SK-N-SH (cell line): Measurements from ENCODE around the gene SYT6. TPM values are rescaled to one million over a fixed set of nuclear protein-coding genes. Genes with fewer than 3 reads are reported as not detected.

Experiments
- CTCF ChIA-PET: fragments of 300-600, 350-600 bp; formaldehyde crosslinking; extraction: SDS; loops from one replicate; lab custom pipeline; 2021; lab: Yijun Ruan, JAX
- POLR2A ChIA-PET: fragments of 350-600 bp; sonication (Branson Sonifier 250); formaldehyde crosslinking; extraction: SDS; loops from one replicate; lab custom pipeline; 2020; ENCODE audit warnings: antibody characterized with exemption, inconsistent platforms; lab: Yijun Ruan, JAX
- DNase-seq: peaks from one replicate; pipeline ENCODE4 v3.0.0; 2012
- H2AFZ ChIP-seq: fragments of 200-600 bp; sonication (generic); 2 replicates; pipeline ENCODE4 v1.8.1; 2016; ENCODE audit warnings: antibody characterized with exemption, mild to moderate bottlenecking, low read depth
- H3F3A ChIP-seq: fragments of 200-600 bp; sonication (generic); replicated peaks from 2 replicates; pipeline ENCODE3; 2016; ENCODE audit warnings: antibody characterized with exemption, mild to moderate bottlenecking; ENCODE audit not compliant: insufficient read depth
- H3K27ac ChIP-seq, 2 experiments: fragments of 200-500 bp in 1 of 2; fragments of 200-600 bp in 1 of 2; sonication (Bioruptor generic) in 1 of 2; sonication (generic), shearing (Covaris generic) in 1 of 2; 2 replicates each; pipeline versions ENCODE4 v1.5.1 to v1.6.1; 2014 to 2016; ENCODE audit warnings: low read depth in 2 of 2, inconsistent platforms in 1 of 2, low read length in 1 of 2, mild to moderate bottlenecking in 1 of 2, mixed read lengths in 1 of 2
- H3K27me3 ChIP-seq: fragments of 200-600 bp; sonication (generic), shearing (Covaris generic); 2 replicates; pipeline ENCODE4 v1.6.1; 2016; ENCODE audit warnings: mixed run types; ENCODE audit not compliant: insufficient read depth
- H3K36me3 ChIP-seq, 2 experiments: fragments of 200-500 bp in 1 of 2; fragments of 200-600 bp in 1 of 2; sonication (Bioruptor generic) in 1 of 2; sonication (generic) in 1 of 2; replicated peaks in 1 of 2; 2 replicates each; pipeline versions ENCODE3 to v1.5.1; 2014 to 2016; ENCODE audit warnings: low read length in 1 of 2, mild to moderate bottlenecking in 1 of 2; ENCODE audit not compliant: insufficient read depth in 2 of 2, control insufficient read depth in 1 of 2
- H3K4me1 ChIP-seq, 2 experiments: fragments of 200-500 bp in 1 of 2; fragments of 200-600 bp in 1 of 2; sonication (Bioruptor generic) in 1 of 2; sonication (generic), shearing (Covaris generic) in 1 of 2; 2 replicates each; pipeline versions ENCODE4 v1.5.1 to v1.6.1; 2014 to 2016; ENCODE audit warnings: low read depth in 1 of 2, low read length in 1 of 2, mixed run types in 1 of 2; ENCODE audit not compliant: insufficient read depth in 2 of 2, control insufficient read depth in 1 of 2
- H3K4me2 ChIP-seq: fragments of 200-600 bp; sonication (generic), shearing (Covaris generic); 2 replicates; pipeline ENCODE4 v1.6.1; 2017; ENCODE audit warnings: mixed run types
- H3K4me3 ChIP-seq, 2 experiments: fragments of 200-500 bp in 1 of 2; fragments of 200-600 bp in 1 of 2; sonication (Bioruptor generic) in 1 of 2; sonication (generic), shearing (Covaris generic) in 1 of 2; 2 replicates each; pipeline versions ENCODE4 v1.5.1 to v1.8.1; 2014 to 2016; ENCODE audit warnings: low read depth in 2 of 2, inconsistent platforms in 1 of 2, low read length in 1 of 2, mild to moderate bottlenecking in 1 of 2, mixed read lengths in 1 of 2, moderate library complexity in 1 of 2
- H3K79me2 ChIP-seq: fragments of 200-600 bp; sonication (generic); 2 replicates; pipeline ENCODE4 v1.8.1; 2017; ENCODE audit warnings: mild to moderate bottlenecking; ENCODE audit not compliant: insufficient read depth
- H3K9ac ChIP-seq: fragments of 200-600 bp; sonication (generic); 2 replicates; pipeline ENCODE4 v1.6.1; 2017; ENCODE audit warnings: mixed run types
- H3K9me2 ChIP-seq: fragments of 200-600 bp; sonication (generic); 2 replicates; pipeline ENCODE4 v1.6.1; 2017; ENCODE audit warnings: mixed run types
- H3K9me3 ChIP-seq: fragments of 200-600 bp; sonication (generic); 2 replicates; pipeline ENCODE4 v1.6.1; 2017; ENCODE audit warnings: mixed run types, mild to moderate bottlenecking, moderate library complexity
- H4K20me1 ChIP-seq: fragments of 200-600 bp; sonication (generic); 2 replicates; pipeline ENCODE4 v1.6.1; 2017; ENCODE audit warnings: mild to moderate bottlenecking, mixed run types; ENCODE audit not compliant: insufficient read depth
- CHD2 ChIP-seq: fragments of 150-350 bp; IDR thresholded peaks from 2 replicates; pipeline ENCODE4 v1.6.1; 2018; ENCODE audit warnings: low read length; ENCODE audit not compliant: partially characterized antibody
- ELF1 ChIP-seq: IDR thresholded peaks from 2 replicates; pipeline ENCODE4 v1.4.0; 2012
- FOXM1 ChIP-seq: IDR thresholded peaks from 2 replicates; pipeline ENCODE4 v1.4.0; 2012; ENCODE audit warnings: low read depth, mild to moderate bottlenecking
- JUND ChIP-seq: IDR thresholded peaks from 2 replicates; pipeline ENCODE4 v1.4.0; 2012
- MXI1 ChIP-seq: IDR thresholded peaks from 2 replicates; pipeline ENCODE4 v1.6.1; 2012; ENCODE audit warnings: mild to moderate bottlenecking, low read depth, low read length, improper control_type of control experiment
- POLR2AphosphoS5 ChIP-seq: IDR thresholded peaks from 2 replicates; pipeline ENCODE4 v1.6.1; 2012; ENCODE audit warnings: low read depth, low read length
- RAD21 ChIP-seq: IDR thresholded peaks from 2 replicates; pipeline ENCODE4 v1.6.1; 2012; ENCODE audit warnings: mild to moderate bottlenecking, low read length
- SIN3A ChIP-seq: IDR thresholded peaks from 2 replicates; pipeline ENCODE4 v1.6.1; 2012; ENCODE audit warnings: low read depth, mild to moderate bottlenecking, low read length, moderate library complexity, borderline replicate concordance
- TCF12 ChIP-seq: IDR thresholded peaks from 2 replicates; pipeline ENCODE4 v1.4.0; 2012
- TEAD4 ChIP-seq: IDR thresholded peaks from 2 replicates; pipeline ENCODE4 v1.4.0; 2012; ENCODE audit warnings: mild to moderate bottlenecking, borderline replicate concordance; ENCODE audit not compliant: insufficient read depth
- USF1 ChIP-seq: IDR thresholded peaks from 2 replicates; pipeline ENCODE4 v1.4.0; 2012; ENCODE audit warnings: low read depth, borderline replicate concordance
- WGBS: methylation state at CpG from one replicate; pipeline ENCODE4 v1.1.6; 2017; ENCODE audit warnings: low lambda C conversion rate; 5-methylcytosine and 5-hydroxymethylcytosine counted together
- polyA plus RNA-seq, 3 experiments: library from polyadenylated mRNA; depleted of rRNA; stranded (reverse); fragments of >200 nt; gene quantifications; 2 replicates each; pipeline ENCODE4 v1.2.3, GENCODE V29; 2012
- TF ChIP-seq, protein P1 (sequence below): IDR thresholded peaks from 2 replicates; pipeline ENCODE4 v1.4.0; 2012; ENCODE audit warnings: low read depth, borderline replicate concordance
- TF ChIP-seq, protein P2 (sequence below): IDR thresholded peaks from 2 replicates; pipeline ENCODE4 v1.6.1; 2012; ENCODE audit warnings: mild to moderate bottlenecking, low read depth, low read length, moderate library complexity

SYT6 gene
- polyA plus RNA-seq, 1 of the 3 experiments (the other 2 are of a cell fraction) = not detected

GRCh38 chr1:114131526-114132220, 22.0 kb downstream of the SYT6 start:
- H3K9ac ChIP-seq = no peak overlapping the region
- WGBS = 42% methylated on average over 4 of the region's 4 CpGs
- no peak overlapping the region for H3K4me3 ChIP-seq
- H3F3A ChIP-seq = no peaks in the 10 kb centered on the region
- no peak overlapping the region for H3K4me2 ChIP-seq
- H3K9me3 ChIP-seq = no peaks in the 10 kb centered on the region
- no peak overlapping the region for H2AFZ ChIP-seq
- peaks cover 0 to 5% of the 10 kb centered on the region in 2 experiments; a peak in 1 of 4 replicates for H3K4me1 ChIP-seq
- DNase-seq = no peak
- no peak for TF ChIP-seq FOXM1
- TF ChIP-seq MXI1 = no peak
- no peak for TF ChIP-seq POLR2AphosphoS5
- TF ChIP-seq, protein P1, sequence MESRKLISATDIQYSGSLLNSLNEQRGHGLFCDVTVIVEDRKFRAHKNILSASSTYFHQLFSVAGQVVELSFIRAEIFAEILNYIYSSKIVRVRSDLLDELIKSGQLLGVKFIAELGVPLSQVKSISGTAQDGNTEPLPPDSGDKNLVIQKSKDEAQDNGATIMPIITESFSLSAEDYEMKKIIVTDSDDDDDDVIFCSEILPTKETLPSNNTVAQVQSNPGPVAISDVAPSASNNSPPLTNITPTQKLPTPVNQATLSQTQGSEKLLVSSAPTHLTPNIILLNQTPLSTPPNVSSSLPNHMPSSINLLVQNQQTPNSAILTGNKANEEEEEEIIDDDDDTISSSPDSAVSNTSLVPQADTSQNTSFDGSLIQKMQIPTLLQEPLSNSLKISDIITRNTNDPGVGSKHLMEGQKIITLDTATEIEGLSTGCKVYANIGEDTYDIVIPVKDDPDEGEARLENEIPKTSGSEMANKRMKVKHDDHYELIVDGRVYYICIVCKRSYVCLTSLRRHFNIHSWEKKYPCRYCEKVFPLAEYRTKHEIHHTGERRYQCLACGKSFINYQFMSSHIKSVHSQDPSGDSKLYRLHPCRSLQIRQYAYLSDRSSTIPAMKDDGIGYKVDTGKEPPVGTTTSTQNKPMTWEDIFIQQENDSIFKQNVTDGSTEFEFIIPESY = no peak
- TF ChIP-seq RAD21 = no peak
- H3K27ac ChIP-seq = no peak overlapping the region
- H3K9me2 ChIP-seq = no peaks in the 10 kb centered on the region
- CTCF ChIA-PET = interaction anchor here (0.8 kb wide), 1 partner anchor 151 kb away, joined by 4 read pairs; no protein-coding TSS in a partner anchor
- no peaks in the 10 kb centered on the region for H4K20me1 ChIP-seq
- no peaks in the 10 kb centered on the region for H3K36me3 ChIP-seq
- no peaks in the 10 kb centered on the region for H3K79me2 ChIP-seq
- H3K27me3 ChIP-seq = peaks cover 8% of the 10 kb centered on the region; the same call in 1 of the 2 replicates
- POLR2A ChIA-PET = no interaction called here

DNA sequence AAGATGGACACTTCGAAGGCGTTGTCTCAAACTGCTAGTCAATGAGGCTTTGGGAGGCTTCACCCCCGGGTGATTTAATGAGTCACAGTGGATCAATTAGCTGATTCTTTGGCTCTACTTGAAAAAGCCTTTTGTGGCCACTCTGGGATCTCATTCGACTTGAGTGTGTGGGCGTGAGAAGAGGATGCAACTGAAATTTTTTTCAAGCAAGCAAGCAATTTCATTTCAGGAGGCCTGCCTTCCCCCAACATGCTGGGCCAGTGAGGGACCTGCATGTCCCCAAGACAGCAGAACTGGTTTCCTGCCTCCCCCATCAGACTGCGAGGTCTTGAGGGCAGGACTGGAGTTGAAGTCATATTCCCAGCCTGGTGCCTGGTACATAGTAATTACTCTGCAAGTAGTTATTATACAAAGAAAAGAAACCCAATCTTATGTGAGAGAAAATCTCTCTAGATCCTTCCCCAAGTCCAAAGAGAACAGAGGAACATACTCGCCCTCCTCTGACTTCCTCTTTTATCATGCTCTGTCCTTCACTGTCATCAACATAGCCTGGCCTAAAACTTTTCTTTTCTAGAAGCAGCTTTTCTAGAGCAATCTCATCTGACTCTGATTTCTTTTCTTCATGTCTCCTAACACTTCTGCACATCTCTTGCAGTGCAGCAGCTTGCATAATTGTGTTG, 22.7 kb downstream of the SYT6 start:
- no peak for DNase-seq
- Histone ChIP-seq H3K79me2 (no peaks in the 10 kb centered on the region), H3K4me2 (no peak overlapping the region), H3K9me3 (no peaks in the 10 kb centered on the region), H3K27me3 (peaks cover 4% of the 10 kb centered on the region; the same call in 1 of the 2 replicates), H3K36me3 (no peaks in the 10 kb centered on the region), H3F3A (no peaks in the 10 kb centered on the region), H3K4me3 (no peak overlapping the region), H3K4me1 (peaks cover 0 to 5% of the 10 kb centered on the region in 2 experiments; a peak in 1 of 4 replicates), H3K9ac (no peak overlapping the region), H3K27ac (no peak overlapping the region), H2AFZ (no peak overlapping the region), H4K20me1 (no peaks in the 10 kb centered on the region), H3K9me2 (no peaks in the 10 kb centered on the region)
- WGBS = 43% methylated on average over 7 of the region's 7 CpGs
- POLR2A ChIA-PET = no interaction called here
- CTCF ChIA-PET = interaction anchor here (0.8 kb wide), 1 partner anchor 152 kb away, joined by 4 read pairs; no protein-coding TSS in a partner anchor
- TF ChIP-seq POLR2AphosphoS5 = no peak
- TF ChIP-seq, protein P2, sequence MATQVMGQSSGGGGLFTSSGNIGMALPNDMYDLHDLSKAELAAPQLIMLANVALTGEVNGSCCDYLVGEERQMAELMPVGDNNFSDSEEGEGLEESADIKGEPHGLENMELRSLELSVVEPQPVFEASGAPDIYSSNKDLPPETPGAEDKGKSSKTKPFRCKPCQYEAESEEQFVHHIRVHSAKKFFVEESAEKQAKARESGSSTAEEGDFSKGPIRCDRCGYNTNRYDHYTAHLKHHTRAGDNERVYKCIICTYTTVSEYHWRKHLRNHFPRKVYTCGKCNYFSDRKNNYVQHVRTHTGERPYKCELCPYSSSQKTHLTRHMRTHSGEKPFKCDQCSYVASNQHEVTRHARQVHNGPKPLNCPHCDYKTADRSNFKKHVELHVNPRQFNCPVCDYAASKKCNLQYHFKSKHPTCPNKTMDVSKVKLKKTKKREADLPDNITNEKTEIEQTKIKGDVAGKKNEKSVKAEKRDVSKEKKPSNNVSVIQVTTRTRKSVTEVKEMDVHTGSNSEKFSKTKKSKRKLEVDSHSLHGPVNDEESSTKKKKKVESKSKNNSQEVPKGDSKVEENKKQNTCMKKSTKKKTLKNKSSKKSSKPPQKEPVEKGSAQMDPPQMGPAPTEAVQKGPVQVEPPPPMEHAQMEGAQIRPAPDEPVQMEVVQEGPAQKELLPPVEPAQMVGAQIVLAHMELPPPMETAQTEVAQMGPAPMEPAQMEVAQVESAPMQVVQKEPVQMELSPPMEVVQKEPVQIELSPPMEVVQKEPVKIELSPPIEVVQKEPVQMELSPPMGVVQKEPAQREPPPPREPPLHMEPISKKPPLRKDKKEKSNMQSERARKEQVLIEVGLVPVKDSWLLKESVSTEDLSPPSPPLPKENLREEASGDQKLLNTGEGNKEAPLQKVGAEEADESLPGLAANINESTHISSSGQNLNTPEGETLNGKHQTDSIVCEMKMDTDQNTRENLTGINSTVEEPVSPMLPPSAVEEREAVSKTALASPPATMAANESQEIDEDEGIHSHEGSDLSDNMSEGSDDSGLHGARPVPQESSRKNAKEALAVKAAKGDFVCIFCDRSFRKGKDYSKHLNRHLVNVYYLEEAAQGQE = no peak
- no peak for TF ChIP-seq ELF1
- TF ChIP-seq USF1 = no peak
- TF ChIP-seq CHD2 = no peak
- TF ChIP-seq, protein P1 = no peak
- TF ChIP-seq SIN3A = no peak
- TF ChIP-seq JUND = no peak
- no peak for TF ChIP-seq TEAD4
- no peak for TF ChIP-seq TCF12
